Nephron progenitor cell (in vitro differentiated cells): Measurements from ENCODE around the gene BCKDHA.
A peak's percentile ranks its signal among the peaks of the same experiment; 100 is the strongest.

ENCODE experiments used
- DNase-seq: peaks from one replicate; pipeline ENCODE4 v3.0.0; 2021
- H3K27ac Mint-ChIP-seq: 2 replicates; pipeline ENCODE4 v1.8.0; 2021; ENCODE audit warnings: mild to moderate bottlenecking, moderate library complexity, mixed read lengths
- H3K27me3 Mint-ChIP-seq: 2 replicates; pipeline ENCODE4 v1.8.0; 2021; ENCODE audit warnings: mild to moderate bottlenecking, low read depth, mixed read lengths; ENCODE audit not compliant: poor library complexity
- H3K36me3 Mint-ChIP-seq: 2 replicates; pipeline ENCODE4 v1.8.0; 2021; ENCODE audit warnings: low read depth, mixed read lengths
- H3K4me1 Mint-ChIP-seq: 2 replicates; pipeline ENCODE4 v1.8.0; 2021; ENCODE audit warnings: mixed read lengths
- H3K4me3 Mint-ChIP-seq: 2 replicates; pipeline ENCODE4 v1.8.0; 2021; ENCODE audit warnings: mild to moderate bottlenecking, moderate library complexity, mixed read lengths
- H3K9me3 Mint-ChIP-seq: 2 replicates; pipeline ENCODE4 v1.8.0; 2021; ENCODE audit warnings: mild to moderate bottlenecking, moderate library complexity, mixed read lengths
- TF ChIP-seq, protein P1 (sequence below): fragments of 200-600 bp; sonication (generic); IDR thresholded peaks from 2 replicates; pipeline ENCODE4 v1.5.0; 2021; ENCODE audit warnings: antibody characterized with exemption

The BCKDHA gene

GRCh38 chr19:41449079-41449864, 51.7 kb downstream of the BCKDHA start:
- peaks cover 16% of the 10 kb centered on the region for H3K9me3 Mint-ChIP-seq
- peak; percentile 87 for DNase-seq
- peak overlapping the region; percentile 50 for H3K4me3 Mint-ChIP-seq
- H3K27ac Mint-ChIP-seq, result no peak overlapping the region
- H3K27me3 Mint-ChIP-seq, result peaks cover 65% of the 10 kb centered on the region
- H3K4me1 Mint-ChIP-seq, result peaks cover 5% of the 10 kb centered on the region
- H3K36me3 Mint-ChIP-seq, result no peaks in the 10 kb centered on the region
- TF ChIP-seq, protein P1, sequence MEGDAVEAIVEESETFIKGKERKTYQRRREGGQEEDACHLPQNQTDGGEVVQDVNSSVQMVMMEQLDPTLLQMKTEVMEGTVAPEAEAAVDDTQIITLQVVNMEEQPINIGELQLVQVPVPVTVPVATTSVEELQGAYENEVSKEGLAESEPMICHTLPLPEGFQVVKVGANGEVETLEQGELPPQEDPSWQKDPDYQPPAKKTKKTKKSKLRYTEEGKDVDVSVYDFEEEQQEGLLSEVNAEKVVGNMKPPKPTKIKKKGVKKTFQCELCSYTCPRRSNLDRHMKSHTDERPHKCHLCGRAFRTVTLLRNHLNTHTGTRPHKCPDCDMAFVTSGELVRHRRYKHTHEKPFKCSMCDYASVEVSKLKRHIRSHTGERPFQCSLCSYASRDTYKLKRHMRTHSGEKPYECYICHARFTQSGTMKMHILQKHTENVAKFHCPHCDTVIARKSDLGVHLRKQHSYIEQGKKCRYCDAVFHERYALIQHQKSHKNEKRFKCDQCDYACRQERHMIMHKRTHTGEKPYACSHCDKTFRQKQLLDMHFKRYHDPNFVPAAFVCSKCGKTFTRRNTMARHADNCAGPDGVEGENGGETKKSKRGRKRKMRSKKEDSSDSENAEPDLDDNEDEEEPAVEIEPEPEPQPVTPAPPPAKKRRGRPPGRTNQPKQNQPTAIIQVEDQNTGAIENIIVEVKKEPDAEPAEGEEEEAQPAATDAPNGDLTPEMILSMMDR, result peak; percentile 98

GRCh38 chr19:41449865-41450178, 52.2 kb downstream of the BCKDHA start:
- Mint-ChIP-seq H3K27me3 (peaks cover 65% of the 10 kb centered on the region), H3K4me1 (peaks cover 5% of the 10 kb centered on the region), H3K4me3 (no peak overlapping the region), H3K9me3 (peaks cover 19% of the 10 kb centered on the region), H3K36me3 (no peaks in the 10 kb centered on the region), H3K27ac (no peak overlapping the region)
- no peak for DNase-seq
- TF ChIP-seq, protein P1, result no peak

- H3K27ac Mint-ChIP-seq, result no peak overlapping the region
- peaks cover 5% of the 10 kb centered on the region for H3K4me1 Mint-ChIP-seq
- H3K9me3 Mint-ChIP-seq, result peaks cover 27% of the 10 kb centered on the region
- TF ChIP-seq, protein P1, result no peak
- no peak for DNase-seq
- no peaks in the 10 kb centered on the region for H3K36me3 Mint-ChIP-seq
- peaks cover 43% of the 10 kb centered on the region for H3K27me3 Mint-ChIP-seq
- no peak overlapping the region for H3K4me3 Mint-ChIP-seq
These were observed 55.1 kb downstream of the BCKDHA start for GRCh38 chr19:41452584-41453275.

DNA sequence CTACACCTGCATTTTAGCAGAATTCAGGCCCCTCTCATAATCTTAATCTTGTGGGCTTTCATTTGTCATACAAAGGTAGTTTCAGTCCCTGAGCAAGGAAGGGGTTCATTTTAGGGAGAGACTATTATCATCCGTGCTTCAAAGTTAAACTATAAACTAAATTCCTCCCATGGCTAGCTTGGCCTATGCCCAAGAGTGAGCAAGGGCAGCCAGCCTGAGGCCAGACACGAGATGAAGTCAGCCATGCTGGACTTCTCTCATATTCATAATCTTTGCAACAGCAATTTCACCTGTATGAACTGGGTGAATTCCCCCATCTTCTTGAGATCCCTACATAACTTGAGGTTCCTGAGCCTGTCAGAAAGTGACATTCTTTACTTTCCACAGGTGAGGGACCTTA, 58.3 kb downstream of the BCKDHA start:
- TF ChIP-seq, protein P1, result no peak
- H3K36me3 Mint-ChIP-seq, result no peaks in the 10 kb centered on the region
- H3K4me3 Mint-ChIP-seq, result no peak overlapping the region
- no peak overlapping the region for H3K27ac Mint-ChIP-seq
- H3K4me1 Mint-ChIP-seq, result no peaks in the 10 kb centered on the region
- H3K9me3 Mint-ChIP-seq, result peaks cover 37% of the 10 kb centered on the region
- peaks cover 31% of the 10 kb centered on the region for H3K27me3 Mint-ChIP-seq
- no peak for DNase-seq

- DNase-seq, result no peak
- H3K36me3 Mint-ChIP-seq, result no peaks in the 10 kb centered on the region
- H3K9me3 Mint-ChIP-seq, result peaks cover 37% of the 10 kb centered on the region
- TF ChIP-seq, protein P1, result no peak
- H3K27me3 Mint-ChIP-seq, result peaks cover 28% of the 10 kb centered on the region
- H3K27ac Mint-ChIP-seq, result no peak overlapping the region
- no peak overlapping the region for H3K4me3 Mint-ChIP-seq
- H3K4me1 Mint-ChIP-seq, result no peaks in the 10 kb centered on the region
These were observed 58.8 kb downstream of the BCKDHA start for GRCh38 chr19:41456342-41456918.
